HepG2 (cell line): ENCODE results near the gene EPB41L2. TPM values are rescaled to one million over a fixed set of nuclear protein-coding genes. Genes with fewer than 3 reads are reported as not detected.

Source experiments
- ATAC-seq: fragments of 200-7000 bp; cut with Tn5 transposase; 3 replicates; pipeline ENCODE4 v1.9.1; 2020; ENCODE audit warnings: mild to moderate bottlenecking, moderate library complexity
- BruUV-seq: library from RNA; stranded (reverse); fragments of 400-500 nt; replicated peaks from 2 replicates; lab custom pipeline; 2021; lab: Mats Ljungman, UMichigan
- CTCF ChIA-PET: fragments of 300-600 bp; formaldehyde crosslinking; extraction: SDS; loops from one replicate; lab custom pipeline; 2021; ENCODE audit warnings: low total read pairs, inconsistent platforms, low intra/inter-chr PET ratio; lab: Yijun Ruan, JAX
- POLR2A ChIA-PET: fragments of 350-600 bp; sonication (Branson Sonifier 250); formaldehyde crosslinking; loops from one replicate; lab custom pipeline; 2020; ENCODE audit warnings: antibody characterized with exemption, inconsistent platforms; lab: Yijun Ruan, JAX
- DNase-seq: peaks from one replicate; pipeline ENCODE4 v3.0.0-alpha.2; 2015; ENCODE audit warnings: low spot score
- FAIRE-seq: peaks from 3 replicates; lab custom pipeline; 2011; peaks lifted over from hg19 to GRCh38; lab: Jason Lieb, UNC
- H2AFZ ChIP-seq: one replicate; pipeline ENCODE4 v1.6.1; 2011; ENCODE audit warnings: low read length, inconsistent platforms
- H3K27ac ChIP-seq: fragments of 300-600 bp; 3 replicates; pipeline ENCODE4 v1.8.0; 2011; ENCODE audit warnings: mixed run types, mild to moderate bottlenecking, mixed read lengths, low read length, inconsistent platforms; ENCODE audit not compliant: insufficient read depth; ENCODE audit errors: extremely low read length
- H3K27me3 ChIP-seq, 2 experiments: fragments of 200-600 bp in 1 of 2; 2 replicates in 1 of 2; 3 replicates in 1 of 2; pipeline versions ENCODE4 v1.6.0 to v1.8.0; 2011; ENCODE audit warnings: low read length in 2 of 2, mild to moderate bottlenecking in 2 of 2, moderate library complexity in 2 of 2, inconsistent platforms in 1 of 2; ENCODE audit not compliant: insufficient read depth in 2 of 2, control insufficient read depth in 1 of 2
- H3K36me3 ChIP-seq, 2 experiments: fragments of 200-600 bp in 1 of 2; replicated peaks in 1 of 2; 2 replicates in 1 of 2; 3 replicates in 1 of 2; pipeline versions ENCODE4 v1.5.1 to v1.8.0; 2011; ENCODE audit warnings: low read length in 2 of 2, inconsistent platforms in 1 of 2; ENCODE audit not compliant: insufficient read depth in 2 of 2, control insufficient read depth in 1 of 2
- H3K4me1 ChIP-seq: 2 replicates; pipeline ENCODE4 v1.5.1; 2012; ENCODE audit warnings: low read length, inconsistent platforms; ENCODE audit not compliant: insufficient read depth
- H3K4me2 ChIP-seq: 2 replicates; pipeline ENCODE4 v1.6.0; 2011; ENCODE audit warnings: low read depth, low read length, inconsistent platforms
- H3K4me3 ChIP-seq, 3 experiments: fragments of 200-600 bp in 1 of 3; sonication (generic), shearing (Covaris generic) in 1 of 3; replicated peaks in 1 of 3; 2 replicates each; pipeline ENCODE4 v1.5.1; 2011 to 2016; ENCODE audit warnings: low read length in 3 of 3, inconsistent platforms in 2 of 3, low read depth in 2 of 3, mild to moderate bottlenecking in 2 of 3, control low read depth in 1 of 3, mixed read lengths in 1 of 3; ENCODE audit not compliant: insufficient read depth in 1 of 3
- H3K79me2 ChIP-seq: one replicate; pipeline ENCODE4 v1.6.1; 2011; ENCODE audit warnings: low read length, inconsistent platforms; ENCODE audit not compliant: insufficient read depth
- H3K9ac ChIP-seq: 2 replicates; pipeline ENCODE4 v1.6.0; 2011; ENCODE audit warnings: mild to moderate bottlenecking, low read depth, low read length, inconsistent platforms; ENCODE audit not compliant: insufficient read depth
- H3K9me3 ChIP-seq: 2 replicates; pipeline ENCODE4 v1.5.1; 2012; ENCODE audit warnings: mild to moderate bottlenecking, low read length
- H4K20me1 ChIP-seq: 2 replicates; pipeline ENCODE4 v1.6.0; 2011; ENCODE audit warnings: inconsistent platforms, mild to moderate bottlenecking, low read length, moderate library complexity; ENCODE audit not compliant: insufficient read depth
- ONECUT2 ChIP-seq: sonication (generic); formaldehyde crosslinking; IDR thresholded peaks from 2 replicates; pipeline ENCODE4 v1.4.0; 2020; ENCODE audit warnings: missing genetic modification reagents
- POLR2AphosphoS2 ChIP-seq: IDR thresholded peaks from 2 replicates; pipeline ENCODE4 v1.6.1; 2011; ENCODE audit warnings: low read depth, low read length, improper control_type of control experiment
- POLR2AphosphoS5 ChIP-seq: IDR thresholded peaks from 2 replicates; pipeline ENCODE4 v1.6.1; 2012; ENCODE audit warnings: low read depth, low read length
- SNAPC4 ChIP-seq: sonication (generic); formaldehyde crosslinking; IDR thresholded peaks from 2 replicates; pipeline ENCODE4 v1.4.0; 2020; ENCODE audit warnings: mild to moderate bottlenecking, missing genetic modification reagents
- ZNF556 ChIP-seq: sonication (generic); formaldehyde crosslinking; IDR thresholded peaks from 2 replicates; pipeline ENCODE4 v1.4.0; 2020; ENCODE audit warnings: mild to moderate bottlenecking, missing genetic modification reagents, borderline replicate concordance
- WGBS: methylation state at CpG from one replicate; pipeline ENCODE4 v1.1.6; 2017; ENCODE audit warnings: low lambda C conversion rate; 5-methylcytosine and 5-hydroxymethylcytosine counted together
- in situ Hi-C: cut with HindIII; loops from 2 replicates; pipeline ENCODE4 v1.10.0; 2017; ENCODE audit warnings: low pct_unique_long_range_greater_than_20kb; ENCODE audit not compliant: extremely low pct_ligation_motif_present
- intact Hi-C: fragments of 100-400 bp; cut with micrococcal nuclease; formaldehyde crosslinking; loops from one replicate; pipeline ENCODE4 v1.10.0; 2022; ENCODE audit not compliant: unreplicated experiment
- polyA plus RNA-seq, 8 experiments: library from polyadenylated mRNA; depleted of rRNA in 3 of 8; stranded (reverse) in 7 of 8; unstranded in 1 of 8; fragments of >200 nt; fragmentation: Illumina TruSeq in 4 of 8; extraction: Trizol in 4 of 8; gene quantifications; 2 replicates each; pipeline versions ENCODE4 v1.2.1 to v1.2.3, GENCODE V29; 2011 to 2016; ENCODE audit warnings: low read depth in 4 of 8, missing spikeins in 1 of 8, mixed read lengths in 1 of 8; ENCODE audit not compliant: insufficient read depth in 1 of 8
- total RNA-seq, 5 experiments: library from RNA; depleted of rRNA; stranded (reverse); fragments of >200 nt; fragmentation: Illumina TruSeq; extraction: Trizol; gene quantifications; 2 replicates each; pipeline ENCODE4 v1.2.3, GENCODE V29; 2016; ENCODE audit warnings: low read depth in 1 of 5

The EPB41L2 gene
- total and polyA plus RNA-seq, 2 of the 13 experiments (the other 11 are each of a cell fraction or from before 2014, with no cell fraction given): 41.7 to 56.4 TPM

- TF ChIP-seq POLR2AphosphoS5: peak; percentile 16; the same call in 1 of the 2 replicates
- no peak for TF ChIP-seq ONECUT2 (CRISPR knock-in tag)
These were observed 229.5 kb downstream of the EPB41L2 start (continued) for GRCh38 chr6:130833569-130833968.

- in situ Hi-C loops: no loop called here
These were observed 231.4 kb downstream of the EPB41L2 start for GRCh38 chr6:130831607-130832006.

More at GRCh38 chr6:130831607-130832006, 231.4 kb downstream of the EPB41L2 start:
- TF ChIP-seq ZNF556 (0 out of 2 replicates have a peak, but pooled peaks have one; percentile 33), SNAPC4 (CRISPR knock-in tag) (no peak), POLR2AphosphoS2 (0 out of 2 replicates have a peak, but pooled peaks have one; percentile 2), POLR2AphosphoS5 (0 out of 2 replicates have a peak, but pooled peaks have one; percentile 8)
- Histone ChIP-seq H3K9me3 (no peaks in the 10 kb centered on the region), H2AFZ (no peak overlapping the region), H3K27me3 (no peaks in the 10 kb centered on the region; a peak in 1 of 5 replicates), H3K4me1 (peaks cover 92% of the 10 kb centered on the region), H4K20me1 (no peaks in the 10 kb centered on the region), H3K79me2 (peaks cover 67% of the 10 kb centered on the region), H3K4me2 (peak overlapping the region; percentile 95; the same call in 1 of the 2 replicates), H3K36me3 (peaks cover 15 to 57% of the 10 kb centered on the region in 2 experiments), H3K27ac (no peak overlapping the region), H3K4me3 (no peak overlapping the region; a peak in 1 of 6 replicates), H3K9ac (no peak overlapping the region)
- FAIRE-seq: no peak
- POLR2A ChIA-PET: interaction anchor here (0.6 to 2.2 kb wide), 5 partner anchors 9 to 44 kb away, joined by 3 to 12 read pairs (median 4); no protein-coding TSS in a partner anchor
- no peak for DNase-seq
- WGBS: 97% methylated on average over 5 of the region's 5 CpGs
- no peak for ATAC-seq
- intact Hi-C loops: no loop called here
- CTCF ChIA-PET: no interaction called here
- no TSS peak for BruUV-seq
